Esophagus muscularis mucosa (tissue), 4 donors: Measurements from ENCODE around the gene ABHD6. TPM values are rescaled to one million over a fixed set of nuclear protein-coding genes. Genes with fewer than 3 reads are reported as not detected.

Source experiments
- DNase-seq: peaks from one replicate; pipeline ENCODE4 v3.0.0-alpha.2; 2017; ENCODE audit errors: extremely low spot score
- H3K27ac ChIP-seq, 4 donors: fragments of 200-600 bp; sonication (generic); replicated peaks in 1 of 4; 1 replicate in 3 of 4; 2 replicates in 1 of 4; pipeline ENCODE4 v1.5.1; 2016 to 2019; ENCODE audit warnings: mild to moderate bottlenecking in 1 of 4
- H3K27me3 ChIP-seq, 4 donors: fragments of 200-600 bp; sonication (generic); one replicate each; pipeline versions ENCODE4 v1.5.1 to v1.6.0; 2016 to 2019
- H3K36me3 ChIP-seq, 4 donors: fragments of 200-600 bp; sonication (generic); one replicate each; pipeline ENCODE4 v1.5.1; 2016 to 2019
- H3K4me1 ChIP-seq, 4 donors: fragments of 200-600 bp; sonication (generic); one replicate each; pipeline ENCODE4 v1.5.1; 2016 to 2019
- H3K4me3 ChIP-seq, 4 donors: fragments of 200-600 bp; sonication (generic); 1 replicate in 2 of 4; 2 replicates in 2 of 4; pipeline ENCODE4 v1.5.1; 2016 to 2019; ENCODE audit warnings: mild to moderate bottlenecking in 4 of 4, moderate library complexity in 1 of 4
- H3K9me3 ChIP-seq, 4 donors: fragments of 200-600 bp; sonication (generic); 1 replicate in 3 of 4; 2 replicates in 1 of 4; pipeline ENCODE4 v1.5.1; 2016 to 2019
- CTCF ChIP-seq, 3 experiments: fragments of 200-600 bp in 2 of 3; fragments of 450-650 bp in 1 of 3; sonication (generic) in 2 of 3; IDR thresholded peaks; one replicate each; pipeline ENCODE4 v1.5.1; 2017 to 2019; ENCODE audit warnings: antibody characterized with exemption in 3 of 3, mild to moderate bottlenecking in 2 of 3, moderate library complexity in 1 of 3
- EP300 ChIP-seq: sonication (generic); formaldehyde crosslinking; IDR thresholded peaks from one replicate; pipeline ENCODE4 v1.6.1; 2017; ENCODE audit warnings: antibody characterized with exemption
- POLR2A ChIP-seq: fragments of 450-650 bp; IDR thresholded peaks from one replicate; pipeline ENCODE4 v1.6.1; 2017; ENCODE audit warnings: antibody characterized with exemption, moderate library complexity, mild to moderate bottlenecking, low read depth
- POLR2AphosphoS5 ChIP-seq, 2 donors: sonication (generic); formaldehyde crosslinking; IDR thresholded peaks; one replicate each; pipeline ENCODE4 v1.6.1; 2017; ENCODE audit warnings: antibody characterized with exemption in 2 of 2
- WGBS: methylation state at CpG from one replicate; pipeline ENCODE4 v1.1.5; 2018; 5-methylcytosine and 5-hydroxymethylcytosine counted together
- intact Hi-C: fragments of 100-400 bp; cut with DNase I; formaldehyde crosslinking; loops from one replicate; pipeline ENCODE4 v1.15.1; 2023
- total RNA-seq, 4 donors: library from RNA; depleted of rRNA; stranded (reverse); fragments of >200 nt; gene quantifications; one replicate each; pipeline versions ENCODE4 v1.1.0 to v1.2.1, GENCODE V29; 2016

The ABHD6 gene
- total RNA-seq, 4 donors from 2014 or later: 13.1 to 20.3 (median 17.9) TPM

DNA sequence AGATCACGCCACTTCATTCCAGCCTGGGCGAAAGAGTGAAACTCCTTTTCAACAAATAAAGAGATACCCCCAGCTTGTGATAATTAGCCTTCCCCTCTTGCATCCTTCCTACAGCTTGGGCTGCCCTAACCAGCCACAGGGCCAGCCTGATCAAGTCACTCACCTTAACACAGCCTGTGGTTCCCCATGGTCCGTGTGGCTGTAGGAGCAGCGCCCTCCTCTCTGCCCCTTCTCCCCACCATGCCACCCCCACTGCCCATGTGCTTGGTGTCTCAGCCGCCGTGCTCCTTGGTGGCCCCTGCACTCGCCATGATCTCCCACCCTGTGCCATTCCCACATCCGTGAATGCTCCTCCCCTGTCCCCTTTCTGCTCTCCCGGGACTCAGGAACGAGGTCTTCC lies 55.3 kb downstream of the ABHD6 start:
- Histone ChIP-seq H3K9me3 (no peaks in the 10 kb centered on the region), H3K27ac (no peak overlapping the region), H3K4me3 (no peak overlapping the region), H3K36me3 (peaks cover 0 to 27% (median 8%) of the 10 kb centered on the region in 4 donors), H3K27me3 (no peaks in the 10 kb centered on the region), H3K4me1 (no peaks in the 10 kb centered on the region)
- DNase-seq: no peak
- intact Hi-C loops: no loop called here
- TF ChIP-seq EP300: no peak
- TF ChIP-seq POLR2AphosphoS5 (IDR thresholded peaks at IDR 0.05): no peak
- no peak for TF ChIP-seq CTCF (IDR thresholded peaks at IDR 0.05)
- TF ChIP-seq POLR2A: no peak
- 94% methylated on average over 9 of the region's 10 CpGs for WGBS

DNA sequence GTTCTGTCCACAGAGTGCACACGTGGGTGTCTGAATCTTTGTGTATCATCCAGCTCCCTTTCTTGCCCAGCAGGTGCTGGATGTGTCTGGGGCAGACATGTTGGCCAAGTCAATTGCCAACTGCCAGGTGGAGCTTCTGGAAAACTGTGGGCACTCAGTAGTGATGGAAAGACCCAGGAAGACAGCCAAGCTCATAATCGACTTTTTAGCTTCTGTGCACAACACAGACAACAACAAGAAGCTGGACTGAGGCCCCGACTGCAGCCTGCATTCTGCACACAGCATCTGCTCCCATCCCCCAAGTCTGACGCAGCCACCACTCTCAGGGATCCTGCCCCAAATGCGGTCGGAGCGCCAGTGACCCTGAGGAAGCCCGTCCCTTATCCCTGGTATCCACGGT lies 55.9 kb downstream of the ABHD6 start:
- no peaks in the 10 kb centered on the region for H3K27me3 ChIP-seq
- TF ChIP-seq CTCF (IDR thresholded peaks at IDR 0.05): no peak
- TF ChIP-seq EP300: no peak
- no peak for TF ChIP-seq POLR2AphosphoS5 (IDR thresholded peaks at IDR 0.05)
- no peak for TF ChIP-seq POLR2A
- no peaks in the 10 kb centered on the region for H3K4me1 ChIP-seq
- no peak for DNase-seq
- H3K4me3 ChIP-seq: no peak overlapping the region
- WGBS: 90% methylated on average over 6 of the region's 9 CpGs
- no peak overlapping the region for H3K27ac ChIP-seq
- H3K9me3 ChIP-seq: no peaks in the 10 kb centered on the region
- intact Hi-C loops: no loop called here
- H3K36me3 ChIP-seq: peaks cover 0 to 21% (median 5%) of the 10 kb centered on the region in 4 donors

- intact Hi-C loops: no loop called here
- TF ChIP-seq EP300 (no peak), POLR2AphosphoS5 (IDR thresholded peaks at IDR 0.05) (no peak), CTCF (IDR thresholded peaks at IDR 0.05) (no peak), POLR2A (no peak)
- WGBS: 55% methylated on average over 5 of the region's 5 CpGs
- peaks cover 0 to 16% (median 5%) of the 10 kb centered on the region in 4 donors for H3K36me3 ChIP-seq
- peaks cover 0 to 11% (median 1%) of the 10 kb centered on the region in 4 donors for H3K4me1 ChIP-seq
- no peak overlapping the region for H3K27ac ChIP-seq
- no peak for DNase-seq
- H3K4me3 ChIP-seq: no peak overlapping the region
- H3K27me3 ChIP-seq: peaks cover 0 to 8% (median 0%) of the 10 kb centered on the region in 4 donors
- H3K9me3 ChIP-seq: no peaks in the 10 kb centered on the region
These were observed 58.7 kb downstream of the ABHD6 start for GRCh38 chr3:58296269-58296668.

- Histone ChIP-seq H3K4me3 (no peak overlapping the region), H3K4me1 (peaks cover 0 to 11% (median 1%) of the 10 kb centered on the region in 4 donors), H3K9me3 (no peaks in the 10 kb centered on the region), H3K27me3 (peaks cover 0 to 8% (median 0%) of the 10 kb centered on the region in 4 donors), H3K27ac (no peak overlapping the region), H3K36me3 (peaks cover 0 to 13% (median 5%) of the 10 kb centered on the region in 4 donors)
- intact Hi-C loops: no loop called here
- TF ChIP-seq POLR2A (no peak), CTCF (IDR thresholded peaks at IDR 0.05) (no peak), EP300 (no peak), POLR2AphosphoS5 (IDR thresholded peaks at IDR 0.05) (no peak)
- DNase-seq: no peak
- WGBS: 71% methylated on average over 6 of the region's 6 CpGs
These were observed 59.3 kb downstream of the ABHD6 start for GRCh38 chr3:58296843-58297242.

GRCh38 chr3:58298190-58298589 lies 60.6 kb downstream of the ABHD6 start:
- TF ChIP-seq EP300: no peak
- no peak for TF ChIP-seq POLR2A
- no peak for TF ChIP-seq POLR2AphosphoS5 (IDR thresholded peaks at IDR 0.05)
- 85% methylated on average over 2 of the region's 3 CpGs for WGBS
- Histone ChIP-seq H3K4me1 (peaks cover 0 to 11% (median 1%) of the 10 kb centered on the region in 4 donors), H3K27me3 (peaks cover 0 to 13% (median 0%) of the 10 kb centered on the region in 4 donors), H3K4me3 (no peak overlapping the region), H3K9me3 (no peaks in the 10 kb centered on the region), H3K36me3 (peaks cover 0 to 11% (median 4%) of the 10 kb centered on the region in 4 donors), H3K27ac (no peak overlapping the region)
- intact Hi-C loops: no loop called here
- DNase-seq: no peak
